BE2C (cell line): ENCODE results near the gene AMELX. TPM values are rescaled to one million over a fixed set of nuclear protein-coding genes. Genes with fewer than 3 reads are reported as not detected.

Source experiments
- DNase-seq: peaks from one replicate; pipeline ENCODE4 v3.0.0-alpha.2; 2020
- H3K27me3 ChIP-seq: fragments of 250-450 bp; sonication (Bioruptor Pico); 2 replicates; pipeline ENCODE4 v1.5.1; 2020; ENCODE audit warnings: mild to moderate bottlenecking
- H3K36me3 ChIP-seq: fragments of 250-450 bp; sonication (Bioruptor Pico); 2 replicates; pipeline ENCODE4 v1.5.1; 2020; ENCODE audit warnings: mild to moderate bottlenecking
- H3K4me1 ChIP-seq: fragments of 250-450 bp; sonication (Bioruptor Pico); 2 replicates; pipeline ENCODE4 v1.5.1; 2020
- H3K4me3 ChIP-seq: 2 replicates; pipeline ENCODE4 v1.5.1; 2011; ENCODE audit warnings: low read depth, low read length
- H3K9me3 ChIP-seq: fragments of 250-450 bp; sonication (Bioruptor Pico); 2 replicates; pipeline ENCODE4 v1.5.1; 2020
- polyA plus RNA-seq: library from polyadenylated mRNA; unstranded; fragments of >200 nt; gene quantifications from one replicate; pipeline ENCODE4 v1.2.1, GENCODE V29; 2012; ENCODE audit warnings: low read depth, missing spikeins; ENCODE audit not compliant: insufficient read length, insufficient read depth
- TF ChIP-seq, protein P1 (sequence below): IDR thresholded peaks from 2 replicates; pipeline ENCODE4 v1.5.1; 2012; ENCODE audit warnings: mild to moderate bottlenecking, low read depth, low read length

Gene AMELX
- not detected for polyA plus RNA-seq

DNA sequence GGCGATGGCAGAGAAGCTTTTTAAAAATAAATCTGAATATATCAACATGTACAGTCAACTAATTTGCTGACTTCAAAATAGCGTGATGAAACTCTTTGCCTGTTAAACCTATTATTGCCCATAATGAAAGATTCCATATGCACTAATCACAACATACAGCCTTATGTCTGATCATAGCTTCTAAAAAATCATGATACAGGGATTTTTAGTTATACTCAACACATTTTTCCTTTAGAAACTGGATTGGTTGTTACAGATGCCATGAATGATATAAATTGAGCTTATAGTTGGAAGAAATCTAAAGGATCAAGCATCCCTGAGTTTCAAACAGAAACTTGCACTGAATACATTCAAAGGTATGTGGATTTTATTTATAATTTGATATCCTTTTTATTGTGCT lies at the start of gene AMELX:
Gene AMELX, plus strand, starts transcription at position 301 of the 400 bp plus-strand sequence. CDS start 1,376 bp downstream, outside the sequence.
- TF ChIP-seq, protein P1, sequence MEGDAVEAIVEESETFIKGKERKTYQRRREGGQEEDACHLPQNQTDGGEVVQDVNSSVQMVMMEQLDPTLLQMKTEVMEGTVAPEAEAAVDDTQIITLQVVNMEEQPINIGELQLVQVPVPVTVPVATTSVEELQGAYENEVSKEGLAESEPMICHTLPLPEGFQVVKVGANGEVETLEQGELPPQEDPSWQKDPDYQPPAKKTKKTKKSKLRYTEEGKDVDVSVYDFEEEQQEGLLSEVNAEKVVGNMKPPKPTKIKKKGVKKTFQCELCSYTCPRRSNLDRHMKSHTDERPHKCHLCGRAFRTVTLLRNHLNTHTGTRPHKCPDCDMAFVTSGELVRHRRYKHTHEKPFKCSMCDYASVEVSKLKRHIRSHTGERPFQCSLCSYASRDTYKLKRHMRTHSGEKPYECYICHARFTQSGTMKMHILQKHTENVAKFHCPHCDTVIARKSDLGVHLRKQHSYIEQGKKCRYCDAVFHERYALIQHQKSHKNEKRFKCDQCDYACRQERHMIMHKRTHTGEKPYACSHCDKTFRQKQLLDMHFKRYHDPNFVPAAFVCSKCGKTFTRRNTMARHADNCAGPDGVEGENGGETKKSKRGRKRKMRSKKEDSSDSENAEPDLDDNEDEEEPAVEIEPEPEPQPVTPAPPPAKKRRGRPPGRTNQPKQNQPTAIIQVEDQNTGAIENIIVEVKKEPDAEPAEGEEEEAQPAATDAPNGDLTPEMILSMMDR: no peak
- Histone ChIP-seq H3K4me3 (no peak within 1 kb of the TSS), H3K9me3 (no peaks in the 10 kb centered on the region), H3K36me3 (no peaks in the 10 kb centered on the region), H3K4me1 (no peaks in the 10 kb centered on the region), H3K27me3 (no peaks in the 10 kb centered on the region)
- DNase-seq: no peak

DNA sequence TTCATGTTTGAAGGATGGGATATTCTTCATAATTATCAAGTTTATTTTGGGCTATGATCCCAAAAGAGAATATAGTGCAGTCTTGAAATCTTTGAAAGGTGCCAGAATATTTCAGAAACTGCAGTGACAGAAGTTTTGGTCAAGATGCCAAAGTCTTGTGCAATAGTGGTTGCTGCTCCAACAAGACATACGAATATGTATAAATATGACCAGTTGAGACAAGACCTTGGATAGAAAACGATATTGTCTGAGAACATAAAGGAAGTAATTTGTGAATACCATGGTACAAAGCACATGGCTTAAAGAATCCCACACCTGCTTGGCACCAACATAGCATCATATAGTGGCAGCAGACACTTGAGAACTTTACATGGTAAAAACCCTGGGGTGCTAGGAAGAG lies 48.6 kb upstream of the AMELX start:
- H3K4me1 ChIP-seq: no peaks in the 10 kb centered on the region
- H3K4me3 ChIP-seq: no peak overlapping the region
- no peaks in the 10 kb centered on the region for H3K36me3 ChIP-seq
- no peak for DNase-seq
- TF ChIP-seq, protein P1: no peak
- H3K9me3 ChIP-seq: no peaks in the 10 kb centered on the region
- H3K27me3 ChIP-seq: no peaks in the 10 kb centered on the region

DNA sequence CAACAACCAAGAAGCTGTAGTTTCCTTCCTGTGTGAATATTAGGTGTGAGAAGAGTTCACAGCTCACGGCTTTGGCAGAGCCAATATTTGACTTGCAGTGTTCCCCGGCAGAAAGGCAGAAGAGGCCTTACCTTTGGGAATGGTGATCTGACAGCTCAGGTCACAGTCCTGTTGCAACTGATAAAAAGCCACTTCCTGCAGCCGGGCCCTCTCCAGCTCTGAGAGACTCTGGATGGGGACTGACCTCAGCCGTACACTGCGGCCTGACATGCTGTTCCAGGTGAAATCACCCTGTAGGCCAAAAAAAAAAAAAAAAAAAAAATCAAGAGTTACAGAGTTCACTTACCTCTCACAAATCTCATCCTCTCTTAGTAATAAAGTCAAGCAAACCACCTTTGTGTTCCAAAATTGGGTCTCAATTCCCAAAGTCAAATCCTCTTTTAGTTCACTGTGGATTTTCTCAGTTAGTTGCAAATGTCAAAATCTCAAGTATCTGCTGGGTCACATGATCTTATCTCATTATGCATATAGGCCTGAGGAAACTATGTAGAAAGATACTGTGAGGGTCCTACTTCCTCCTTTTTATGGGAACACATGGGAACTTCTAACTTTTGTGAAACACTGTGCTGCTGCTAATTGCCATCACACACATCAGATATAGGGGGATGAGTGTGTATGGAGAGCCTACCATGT lies 38.6 kb upstream of the AMELX start:
- H3K9me3 ChIP-seq: no peaks in the 10 kb centered on the region
- H3K4me1 ChIP-seq: no peaks in the 10 kb centered on the region
- H3K36me3 ChIP-seq: no peaks in the 10 kb centered on the region
- TF ChIP-seq, protein P1: no peak
- no peak overlapping the region for H3K4me3 ChIP-seq
- no peaks in the 10 kb centered on the region for H3K27me3 ChIP-seq
- no peak for DNase-seq

DNA sequence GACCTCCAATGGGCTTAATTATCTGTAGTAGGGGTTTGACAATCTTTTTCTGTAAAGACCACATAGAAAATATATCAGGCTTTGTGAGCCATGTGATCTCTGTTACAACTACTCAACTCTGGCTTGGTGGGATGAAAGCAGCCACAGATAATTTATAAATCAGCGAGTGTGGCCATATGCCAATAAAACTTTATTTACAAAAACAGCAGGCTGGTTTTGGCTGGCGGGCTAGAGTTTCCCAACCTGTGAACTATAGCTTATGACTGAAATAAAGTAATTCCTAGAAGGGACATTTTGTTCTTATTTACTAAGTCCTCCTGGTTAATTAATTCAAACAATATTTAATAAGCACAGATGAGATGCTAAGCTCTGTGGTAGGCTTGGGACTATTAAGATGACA lies 35.9 kb upstream of the AMELX start:
- no peaks in the 10 kb centered on the region for H3K36me3 ChIP-seq
- no peaks in the 10 kb centered on the region for H3K9me3 ChIP-seq
- no peak for DNase-seq
- H3K27me3 ChIP-seq: no peaks in the 10 kb centered on the region
- TF ChIP-seq, protein P1: no peak
- no peak overlapping the region for H3K4me3 ChIP-seq
- H3K4me1 ChIP-seq: no peaks in the 10 kb centered on the region

DNA sequence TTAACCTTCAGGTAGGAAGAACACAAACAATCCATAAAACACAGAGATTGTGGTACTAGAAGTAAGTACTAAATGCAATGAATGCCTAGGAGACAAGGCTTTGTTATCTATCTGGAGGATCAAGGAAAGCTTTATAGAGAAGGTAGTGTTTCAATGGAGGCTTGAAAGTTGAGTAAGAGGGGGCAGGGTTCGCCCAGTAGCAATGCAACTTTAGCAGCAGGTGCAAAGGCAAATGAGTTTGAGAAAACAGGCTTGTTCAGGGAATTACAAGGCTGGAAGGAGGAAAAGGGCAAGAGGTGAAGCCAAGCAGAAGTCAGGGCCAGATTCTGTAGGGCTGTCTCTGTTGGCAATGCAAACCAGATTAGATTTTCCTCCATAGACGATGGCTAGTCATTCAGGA lies 35.5 kb upstream of the AMELX start:
- H3K4me3 ChIP-seq: no peak overlapping the region
- no peaks in the 10 kb centered on the region for H3K27me3 ChIP-seq
- no peaks in the 10 kb centered on the region for H3K4me1 ChIP-seq
- TF ChIP-seq, protein P1: no peak
- H3K36me3 ChIP-seq: no peaks in the 10 kb centered on the region
- H3K9me3 ChIP-seq: no peaks in the 10 kb centered on the region
- no peak for DNase-seq

DNA sequence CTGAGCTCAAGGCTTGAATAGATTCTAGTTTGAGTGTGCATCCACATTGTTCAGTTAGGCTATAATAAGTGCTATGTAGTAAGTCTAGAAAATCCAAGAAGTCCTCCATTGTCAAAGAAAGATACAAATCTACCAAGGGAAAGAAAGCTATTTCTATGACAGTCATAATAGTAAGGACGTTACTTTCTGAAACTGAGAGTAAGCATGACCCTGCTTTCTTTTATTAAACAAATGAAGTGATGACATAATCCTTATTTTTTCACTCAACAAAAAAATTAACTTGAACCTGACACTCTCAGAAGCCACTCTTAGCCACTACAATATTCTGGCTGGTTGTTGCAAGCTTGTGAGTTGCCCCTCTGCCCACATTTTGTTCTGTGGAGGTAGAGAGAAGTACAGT lies 33.8 kb upstream of the AMELX start:
- Histone ChIP-seq H3K9me3 (no peaks in the 10 kb centered on the region), H3K4me1 (no peaks in the 10 kb centered on the region), H3K27me3 (no peaks in the 10 kb centered on the region), H3K36me3 (no peaks in the 10 kb centered on the region), H3K4me3 (no peak overlapping the region)
- TF ChIP-seq, protein P1: no peak
- no peak for DNase-seq
